SK-N-SH treated with all-trans-retinoic acid at 6 μM for 48 hours (cell line): ENCODE measurements around the gene PLEKHG4B.
"Not testable (repeated sequence)": the region's sequence is repeated elsewhere in the genome, so short reads cannot be mapped to it uniquely, and the experiment has no call there.

ENCODE experiments used
- ATAC-seq: fragments of 200-7000 bp; cut with Tn5 transposase; 3 replicates; pipeline ENCODE4 v1.9.1; 2020; ENCODE audit warnings: mild to moderate bottlenecking, moderate library complexity
- ARNTL ChIP-seq: fragments of 450-650 bp; formaldehyde crosslinking; IDR thresholded peaks from 2 replicates; pipeline ENCODE4 v1.5.0; 2020; ENCODE audit warnings: low read depth, mild to moderate bottlenecking, moderate library complexity, borderline replicate concordance
- BACH2 ChIP-seq: fragments of 250-450 bp; sonication (Bioruptor Pico); IDR thresholded peaks from 2 replicates; pipeline ENCODE4 v1.9.0; 2021; ENCODE audit warnings: mild to moderate bottlenecking, borderline replicate concordance
- CSDC2 ChIP-seq: fragments of 250-450 bp; sonication (Bioruptor Pico); IDR thresholded peaks from 2 replicates; pipeline ENCODE4 v1.5.0; 2020; ENCODE audit warnings: mild to moderate bottlenecking, moderate library complexity
- ESRRG ChIP-seq: fragments of 250-450 bp; sonication (Bioruptor Pico); IDR thresholded peaks from 2 replicates; pipeline ENCODE4 v1.6.1; 2021; ENCODE audit warnings: mild to moderate bottlenecking
- GLIS3 ChIP-seq: fragments of 250-450 bp; sonication (Bioruptor Pico); IDR thresholded peaks from 2 replicates; pipeline ENCODE4 v1.5.0; 2020; ENCODE audit warnings: mild to moderate bottlenecking, moderate library complexity
- ISL1 ChIP-seq: fragments of 250-450 bp; sonication (Bioruptor Pico); IDR thresholded peaks from 2 replicates; pipeline ENCODE4 v2.1.2; 2022; ENCODE audit warnings: mild to moderate bottlenecking, moderate library complexity
- OSR1 ChIP-seq: fragments of 250-450 bp; sonication (Bioruptor Pico); IDR thresholded peaks from 2 replicates; pipeline ENCODE4 v1.8.0; 2022; ENCODE audit warnings: moderate library complexity, mild to moderate bottlenecking, inconsistent platforms
- PPARA ChIP-seq: fragments of 250-450 bp; sonication (Bioruptor Pico); IDR thresholded peaks from 2 replicates; pipeline ENCODE4 v1.5.0; 2020; ENCODE audit warnings: mild to moderate bottlenecking, borderline replicate concordance
- RARB ChIP-seq: fragments of 250-450 bp; sonication (Bioruptor Pico); IDR thresholded peaks from 2 replicates; pipeline ENCODE4 v1.8.0; 2021; ENCODE audit warnings: mild to moderate bottlenecking, moderate library complexity
- SNAI2 ChIP-seq: fragments of 250-450 bp; sonication (Bioruptor Pico); IDR thresholded peaks from 2 replicates; pipeline ENCODE4 v1.5.0; 2020; ENCODE audit warnings: mild to moderate bottlenecking, moderate library complexity
- TCF4 ChIP-seq: fragments of 250-450 bp; sonication (Bioruptor Pico); IDR thresholded peaks from 2 replicates; pipeline ENCODE4 v1.8.0; 2021; ENCODE audit warnings: mild to moderate bottlenecking, moderate library complexity, borderline replicate concordance
- TOX ChIP-seq: fragments of 250-450 bp; sonication (Bioruptor Pico); IDR thresholded peaks from 2 replicates; pipeline ENCODE4 v1.8.0; 2021; ENCODE audit warnings: mild to moderate bottlenecking, moderate library complexity, borderline replicate concordance
- ZC3H10 ChIP-seq: fragments of 250-450 bp; sonication (Bioruptor Pico); IDR thresholded peaks from 2 replicates; pipeline ENCODE4 v1.5.1; 2021; ENCODE audit warnings: mild to moderate bottlenecking, moderate library complexity
- ZFP3 ChIP-seq: fragments of 250-450 bp; sonication (Bioruptor Pico); IDR thresholded peaks from 2 replicates; pipeline ENCODE4 v1.5.0; 2020; ENCODE audit warnings: mild to moderate bottlenecking, moderate library complexity
- ZNF565 ChIP-seq: fragments of 450-650 bp; formaldehyde crosslinking; conservative IDR thresholded peaks from 2 replicates; pipeline ENCODE4 v1.5.0; 2020; ENCODE audit warnings: low read depth, mild to moderate bottlenecking, moderate library complexity
- ZNF70 ChIP-seq: fragments of 450-650 bp; formaldehyde crosslinking; IDR thresholded peaks from 2 replicates; pipeline ENCODE4 v1.5.0; 2020; ENCODE audit warnings: mild to moderate bottlenecking, moderate library complexity
- ZNF8 ChIP-seq: fragments of 450-650 bp; formaldehyde crosslinking; IDR thresholded peaks from 2 replicates; pipeline ENCODE4 v1.5.0; 2020; ENCODE audit warnings: mild to moderate bottlenecking, moderate library complexity
- TF ChIP-seq, protein P1 (sequence below): fragments of 250-450 bp; sonication (Bioruptor Pico); IDR thresholded peaks from 2 replicates; pipeline ENCODE4 v1.8.0; 2020; ENCODE audit warnings: mild to moderate bottlenecking, moderate library complexity, borderline replicate concordance
- TF ChIP-seq, protein P2 (sequence below): fragments of 250-450 bp; sonication (Bioruptor Pico); IDR thresholded peaks from 2 replicates; pipeline ENCODE4 v1.5.0; 2020; ENCODE audit warnings: mild to moderate bottlenecking, moderate library complexity
- TF ChIP-seq, protein P3 (sequence below): fragments of 250-450 bp; sonication (Bioruptor Pico); IDR thresholded peaks from 2 replicates; pipeline ENCODE4 v1.5.1; 2021; ENCODE audit warnings: mild to moderate bottlenecking, moderate library complexity
- TF ChIP-seq, protein P4 (sequence below): fragments of 250-450 bp; sonication (Bioruptor Pico); IDR thresholded peaks from 2 replicates; pipeline ENCODE4 v1.8.0; 2021; ENCODE audit warnings: low read depth, mild to moderate bottlenecking, moderate library complexity, borderline replicate concordance
- TF ChIP-seq, protein P5 (sequence below): fragments of 250-450 bp; sonication (Bioruptor Pico); IDR thresholded peaks from 2 replicates; pipeline ENCODE4 v1.5.1; 2020; ENCODE audit warnings: low read depth, mild to moderate bottlenecking, moderate library complexity

Gene PLEKHG4B

DNA sequence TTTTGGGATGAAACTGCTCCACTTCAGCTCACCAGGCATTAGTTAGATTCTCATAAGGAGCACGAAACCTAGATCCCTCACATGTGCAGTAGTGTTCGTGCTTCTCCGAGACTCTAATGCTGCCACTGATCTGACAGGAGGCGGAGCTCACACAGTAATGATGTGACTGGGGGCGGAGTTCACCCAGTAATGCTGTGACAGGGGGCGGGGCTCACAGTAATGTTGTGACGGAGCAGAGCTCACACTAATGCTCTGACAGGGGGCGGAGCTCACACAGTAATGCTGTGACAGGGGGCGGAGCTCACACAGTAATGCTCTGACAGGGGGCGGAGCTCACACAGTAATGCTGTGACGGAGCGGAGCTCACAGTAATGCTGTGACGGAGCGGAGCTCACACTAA is 72.3 kb downstream of the PLEKHG4B start:
- ATAC-seq, result no peak
- no peak for TF ChIP-seq PPARA (CRISPR knock-in tag)
- no peak for TF ChIP-seq ZC3H10 (CRISPR knock-in tag)
- TF ChIP-seq ESRRG (CRISPR knock-in tag), result no peak
- no peak for TF ChIP-seq ZNF565 (CRISPR knock-in tag)
- TF ChIP-seq GLIS3, result no peak
- no peak for TF ChIP-seq ZFP3
- TF ChIP-seq, protein P1, sequence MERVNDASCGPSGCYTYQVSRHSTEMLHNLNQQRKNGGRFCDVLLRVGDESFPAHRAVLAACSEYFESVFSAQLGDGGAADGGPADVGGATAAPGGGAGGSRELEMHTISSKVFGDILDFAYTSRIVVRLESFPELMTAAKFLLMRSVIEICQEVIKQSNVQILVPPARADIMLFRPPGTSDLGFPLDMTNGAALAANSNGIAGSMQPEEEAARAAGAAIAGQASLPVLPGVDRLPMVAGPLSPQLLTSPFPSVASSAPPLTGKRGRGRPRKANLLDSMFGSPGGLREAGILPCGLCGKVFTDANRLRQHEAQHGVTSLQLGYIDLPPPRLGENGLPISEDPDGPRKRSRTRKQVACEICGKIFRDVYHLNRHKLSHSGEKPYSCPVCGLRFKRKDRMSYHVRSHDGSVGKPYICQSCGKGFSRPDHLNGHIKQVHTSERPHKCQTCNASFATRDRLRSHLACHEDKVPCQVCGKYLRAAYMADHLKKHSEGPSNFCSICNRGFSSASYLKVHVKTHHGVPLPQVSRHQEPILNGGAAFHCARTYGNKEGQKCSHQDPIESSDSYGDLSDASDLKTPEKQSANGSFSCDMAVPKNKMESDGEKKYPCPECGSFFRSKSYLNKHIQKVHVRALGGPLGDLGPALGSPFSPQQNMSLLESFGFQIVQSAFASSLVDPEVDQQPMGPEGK (CRISPR knock-in tag), result no peak
- TF ChIP-seq RARB (CRISPR knock-in tag), result no peak
- TF ChIP-seq TOX, result no peak
- no peak for TF ChIP-seq SNAI2 (CRISPR knock-in tag)
- TF ChIP-seq ZNF70 (CRISPR knock-in tag), result no peak
- TF ChIP-seq, protein P2, sequence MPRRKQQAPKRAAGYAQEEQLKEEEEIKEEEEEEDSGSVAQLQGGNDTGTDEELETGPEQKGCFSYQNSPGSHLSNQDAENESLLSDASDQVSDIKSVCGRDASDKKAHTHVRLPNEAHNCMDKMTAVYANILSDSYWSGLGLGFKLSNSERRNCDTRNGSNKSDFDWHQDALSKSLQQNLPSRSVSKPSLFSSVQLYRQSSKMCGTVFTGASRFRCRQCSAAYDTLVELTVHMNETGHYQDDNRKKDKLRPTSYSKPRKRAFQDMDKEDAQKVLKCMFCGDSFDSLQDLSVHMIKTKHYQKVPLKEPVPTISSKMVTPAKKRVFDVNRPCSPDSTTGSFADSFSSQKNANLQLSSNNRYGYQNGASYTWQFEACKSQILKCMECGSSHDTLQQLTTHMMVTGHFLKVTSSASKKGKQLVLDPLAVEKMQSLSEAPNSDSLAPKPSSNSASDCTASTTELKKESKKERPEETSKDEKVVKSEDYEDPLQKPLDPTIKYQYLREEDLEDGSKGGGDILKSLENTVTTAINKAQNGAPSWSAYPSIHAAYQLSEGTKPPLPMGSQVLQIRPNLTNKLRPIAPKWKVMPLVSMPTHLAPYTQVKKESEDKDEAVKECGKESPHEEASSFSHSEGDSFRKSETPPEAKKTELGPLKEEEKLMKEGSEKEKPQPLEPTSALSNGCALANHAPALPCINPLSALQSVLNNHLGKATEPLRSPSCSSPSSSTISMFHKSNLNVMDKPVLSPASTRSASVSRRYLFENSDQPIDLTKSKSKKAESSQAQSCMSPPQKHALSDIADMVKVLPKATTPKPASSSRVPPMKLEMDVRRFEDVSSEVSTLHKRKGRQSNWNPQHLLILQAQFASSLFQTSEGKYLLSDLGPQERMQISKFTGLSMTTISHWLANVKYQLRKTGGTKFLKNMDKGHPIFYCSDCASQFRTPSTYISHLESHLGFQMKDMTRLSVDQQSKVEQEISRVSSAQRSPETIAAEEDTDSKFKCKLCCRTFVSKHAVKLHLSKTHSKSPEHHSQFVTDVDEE (CRISPR knock-in tag), result no peak
- no peak for TF ChIP-seq TCF4
- no peak for TF ChIP-seq ARNTL (CRISPR knock-in tag)
- TF ChIP-seq BACH2 (CRISPR knock-in tag), result no peak
- TF ChIP-seq, protein P3, sequence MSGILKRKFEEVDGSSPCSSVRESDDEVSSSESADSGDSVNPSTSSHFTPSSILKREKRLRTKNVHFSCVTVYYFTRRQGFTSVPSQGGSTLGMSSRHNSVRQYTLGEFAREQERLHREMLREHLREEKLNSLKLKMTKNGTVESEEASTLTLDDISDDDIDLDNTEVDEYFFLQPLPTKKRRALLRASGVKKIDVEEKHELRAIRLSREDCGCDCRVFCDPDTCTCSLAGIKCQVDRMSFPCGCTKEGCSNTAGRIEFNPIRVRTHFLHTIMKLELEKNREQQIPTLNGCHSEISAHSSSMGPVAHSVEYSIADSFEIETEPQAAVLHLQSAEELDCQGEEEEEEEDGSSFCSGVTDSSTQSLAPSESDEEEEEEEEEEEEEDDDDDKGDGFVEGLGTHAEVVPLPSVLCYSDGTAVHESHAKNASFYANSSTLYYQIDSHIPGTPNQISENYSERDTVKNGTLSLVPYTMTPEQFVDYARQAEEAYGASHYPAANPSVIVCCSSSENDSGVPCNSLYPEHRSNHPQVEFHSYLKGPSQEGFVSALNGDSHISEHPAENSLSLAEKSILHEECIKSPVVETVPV (CRISPR knock-in tag), result no peak
- TF ChIP-seq, protein P4, sequence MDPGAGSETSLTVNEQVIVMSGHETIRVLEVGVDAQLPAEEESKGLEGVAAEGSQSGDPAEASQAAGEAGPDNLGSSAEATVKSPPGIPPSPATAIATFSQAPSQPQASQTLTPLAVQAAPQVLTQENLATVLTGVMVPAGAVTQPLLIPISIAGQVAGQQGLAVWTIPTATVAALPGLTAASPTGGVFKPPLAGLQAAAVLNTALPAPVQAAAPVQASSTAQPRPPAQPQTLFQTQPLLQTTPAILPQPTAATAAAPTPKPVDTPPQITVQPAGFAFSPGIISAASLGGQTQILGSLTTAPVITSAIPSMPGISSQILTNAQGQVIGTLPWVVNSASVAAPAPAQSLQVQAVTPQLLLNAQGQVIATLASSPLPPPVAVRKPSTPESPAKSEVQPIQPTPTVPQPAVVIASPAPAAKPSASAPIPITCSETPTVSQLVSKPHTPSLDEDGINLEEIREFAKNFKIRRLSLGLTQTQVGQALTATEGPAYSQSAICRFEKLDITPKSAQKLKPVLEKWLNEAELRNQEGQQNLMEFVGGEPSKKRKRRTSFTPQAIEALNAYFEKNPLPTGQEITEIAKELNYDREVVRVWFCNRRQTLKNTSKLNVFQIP (CRISPR knock-in tag), result no peak
- no peak for TF ChIP-seq ISL1 (CRISPR knock-in tag)

DNA sequence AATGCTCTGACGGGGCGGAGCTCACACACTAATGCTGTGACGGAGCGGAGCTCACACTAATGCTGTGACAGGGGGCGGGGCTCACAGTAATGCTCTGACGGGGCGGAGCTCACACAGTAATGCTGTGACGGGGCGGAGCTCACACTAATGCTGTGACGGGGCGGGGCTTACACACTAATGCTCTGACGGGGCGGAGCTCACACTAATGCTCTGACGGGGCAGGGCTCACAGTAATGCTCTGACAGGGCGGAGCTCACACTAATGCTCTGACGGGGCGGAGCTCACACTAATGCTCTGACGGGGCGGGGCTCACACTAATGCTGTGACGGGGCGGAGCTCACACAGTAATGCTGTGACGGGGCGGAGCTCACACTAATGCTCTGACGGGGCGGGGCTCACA is 72.8 kb downstream of the PLEKHG4B start:
- not testable (repeated sequence) for ATAC-seq

DNA sequence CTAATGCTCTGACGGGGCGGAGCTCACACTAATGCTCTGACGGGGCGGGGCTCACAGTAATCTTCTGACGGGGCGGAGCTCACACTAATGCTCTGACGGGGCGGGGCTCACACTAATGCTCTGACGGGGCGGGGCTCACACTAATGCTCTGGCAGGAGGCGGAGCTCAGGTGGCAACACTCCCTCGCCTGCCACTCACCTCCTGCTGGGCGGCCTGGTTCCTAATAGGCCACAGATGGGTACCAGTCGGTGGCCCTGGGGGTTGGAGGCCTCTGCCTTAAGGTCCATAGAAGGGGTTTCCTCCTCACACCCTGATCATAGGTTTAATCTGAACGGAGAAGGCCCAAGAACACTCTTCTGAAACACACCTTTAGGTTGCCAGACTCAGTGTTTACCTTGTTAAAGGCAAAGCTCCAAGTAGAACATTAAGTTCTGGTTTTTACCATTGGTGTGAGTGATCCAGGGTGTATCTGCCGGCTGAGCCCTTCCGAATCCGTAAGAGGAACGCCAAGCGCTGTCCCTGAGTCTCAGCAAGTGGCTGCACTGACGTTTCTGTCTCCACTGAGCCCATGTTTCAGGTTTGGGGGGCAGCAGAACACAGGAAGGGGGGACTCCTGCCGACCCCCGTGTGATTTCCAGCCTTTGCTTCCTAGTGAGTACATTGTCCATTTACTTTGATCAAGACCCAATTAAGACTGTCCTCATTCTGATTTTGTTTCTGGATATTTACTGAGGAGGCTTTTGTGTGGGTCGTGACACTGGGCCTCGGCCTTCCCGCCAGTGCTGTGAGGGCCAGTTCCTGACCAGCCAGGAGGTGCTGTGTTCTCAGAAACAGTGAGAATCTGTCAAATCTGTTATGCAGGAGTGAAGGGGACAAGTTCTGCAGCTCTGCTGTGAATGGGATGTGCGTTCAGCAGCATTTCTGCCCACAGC is 74.7 kb downstream of the PLEKHG4B start:
- no peak for ATAC-seq
- no peak for TF ChIP-seq ESRRG (CRISPR knock-in tag)
- no peak for TF ChIP-seq ZNF8 (CRISPR knock-in tag)
- no peak for TF ChIP-seq GLIS3
- no peak for TF ChIP-seq RARB (CRISPR knock-in tag)
- TF ChIP-seq ARNTL (CRISPR knock-in tag), result no peak

DNA sequence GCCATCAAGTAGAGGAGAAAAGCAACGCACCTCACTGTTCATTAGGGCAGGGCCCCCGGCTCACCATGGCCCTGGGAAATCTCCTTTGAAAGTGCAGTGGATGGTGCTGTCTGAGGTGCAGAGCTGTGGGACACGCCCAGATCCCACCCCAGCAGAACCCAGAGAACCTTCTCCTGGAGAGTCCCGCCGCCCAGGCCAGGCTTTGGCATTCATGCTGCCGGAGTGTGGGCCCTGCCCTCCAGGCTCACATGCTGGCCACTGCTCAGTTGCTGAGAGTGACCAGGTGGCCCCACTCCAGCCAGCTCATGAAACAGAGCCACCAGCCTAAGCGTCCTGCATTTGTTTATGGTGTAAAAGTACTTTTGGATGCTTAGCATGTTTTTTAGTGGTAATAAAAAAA is 75.5 kb downstream of the PLEKHG4B start:
- ATAC-seq, result no peak
- TF ChIP-seq RARB (CRISPR knock-in tag) (no peak), CSDC2 (no peak), ZC3H10 (CRISPR knock-in tag) (no peak), TCF4 (no peak), BACH2 (CRISPR knock-in tag) (no peak), TOX (no peak), SNAI2 (CRISPR knock-in tag) (no peak), ARNTL (CRISPR knock-in tag) (no peak), GLIS3 (no peak), ZFP3 (no peak), ISL1 (CRISPR knock-in tag) (no peak), OSR1 (no peak), ZNF70 (CRISPR knock-in tag) (no peak)
- TF ChIP-seq, protein P5, sequence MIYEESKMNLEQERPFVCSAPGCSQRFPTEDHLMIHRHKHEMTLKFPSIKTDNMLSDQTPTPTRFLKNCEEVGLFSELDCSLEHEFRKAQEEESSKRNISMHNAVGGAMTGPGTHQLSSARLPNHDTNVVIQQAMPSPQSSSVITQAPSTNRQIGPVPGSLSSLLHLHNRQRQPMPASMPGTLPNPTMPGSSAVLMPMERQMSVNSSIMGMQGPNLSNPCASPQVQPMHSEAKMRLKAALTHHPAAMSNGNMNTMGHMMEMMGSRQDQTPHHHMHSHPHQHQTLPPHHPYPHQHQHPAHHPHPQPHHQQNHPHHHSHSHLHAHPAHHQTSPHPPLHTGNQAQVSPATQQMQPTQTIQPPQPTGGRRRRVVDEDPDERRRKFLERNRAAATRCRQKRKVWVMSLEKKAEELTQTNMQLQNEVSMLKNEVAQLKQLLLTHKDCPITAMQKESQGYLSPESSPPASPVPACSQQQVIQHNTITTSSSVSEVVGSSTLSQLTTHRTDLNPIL, result no peak
- TF ChIP-seq, protein P4 (CRISPR knock-in tag), result no peak
